Uterus (tissue), 4 donors: ENCODE measurements around the gene C11orf24. TPM values are rescaled to one million over a fixed set of nuclear protein-coding genes. Genes with fewer than 3 reads are reported as not detected.
A peak's percentile ranks its signal among the peaks of the same experiment; 100 is the strongest.

Source experiments
- DNase-seq, 2 donors: peaks; one replicate each; pipeline ENCODE4 v3.0.0-alpha.2; 2019 to 2020
- H3K27ac ChIP-seq, 2 donors: fragments of 200-600 bp; sonication (generic); 1 replicate in 1 of 2; 2 replicates in 1 of 2; pipeline ENCODE4 v1.5.1; 2016 to 2018
- H3K27me3 ChIP-seq, 2 donors: fragments of 200-600 bp; sonication (generic); one replicate each; pipeline ENCODE4 v1.5.1; 2018 to 2019; ENCODE audit warnings: control low read depth in 1 of 2
- H3K36me3 ChIP-seq, 2 donors: fragments of 200-600 bp; sonication (generic); one replicate each; pipeline ENCODE4 v1.5.1; 2019; ENCODE audit warnings: control low read depth in 1 of 2
- H3K4me1 ChIP-seq, 2 donors: fragments of 200-600 bp; sonication (generic); one replicate each; pipeline ENCODE4 v1.5.1; 2018 to 2019; ENCODE audit warnings: control low read depth in 1 of 2
- H3K4me3 ChIP-seq, 2 donors: fragments of 200-600 bp; sonication (generic); 1 replicate in 1 of 2; 2 replicates in 1 of 2; pipeline ENCODE4 v1.5.1; 2018 to 2019; ENCODE audit warnings: mild to moderate bottlenecking in 1 of 2
- H3K9me3 ChIP-seq, 2 donors: fragments of 200-600 bp; sonication (generic); one replicate each; pipeline ENCODE4 v1.5.1; 2019; ENCODE audit warnings: control low read depth in 1 of 2
- POLR2A ChIP-seq, 2 donors: fragments of 450-650 bp; IDR thresholded peaks; one replicate each; pipeline ENCODE4 v1.6.1; 2016; ENCODE audit warnings: antibody characterized with exemption in 2 of 2, mild to moderate bottlenecking in 1 of 2, moderate library complexity in 1 of 2
- intact Hi-C: fragments of 100-400 bp; cut with DNase I; formaldehyde crosslinking; loops from one replicate; pipeline ENCODE4 v1.15.1; 2023; ENCODE audit warnings: low total_unique reads
- total RNA-seq, 4 donors: library from RNA; depleted of rRNA in 3 of 4; stranded (reverse); fragments of >200 nt in 3 of 4; gene quantifications; one replicate each; pipeline versions ENCODE4 v1.1.0 to v1.2.4, GENCODE V29; 2014 to 2023
- TF ChIP-seq, protein P1 (sequence below), 4 experiments: fragments of 200-600 bp in 2 of 4; fragments of 450-650 bp in 2 of 4; sonication (generic) in 2 of 4; IDR thresholded peaks; one replicate each; pipeline ENCODE4 v1.5.1; 2016 to 2019; ENCODE audit warnings: antibody characterized with exemption in 4 of 4, mild to moderate bottlenecking in 2 of 4, moderate library complexity in 1 of 4
- donor health status: DM: yes; HTN: yes; CAD: no.

Gene C11orf24
- 100 to 1,000 TPM in 1 of 4 donors, 10 to 100 TPM in 3; 23.2 to 136 (median 33.4) TPM for total RNA-seq

- TF ChIP-seq, protein P1, sequence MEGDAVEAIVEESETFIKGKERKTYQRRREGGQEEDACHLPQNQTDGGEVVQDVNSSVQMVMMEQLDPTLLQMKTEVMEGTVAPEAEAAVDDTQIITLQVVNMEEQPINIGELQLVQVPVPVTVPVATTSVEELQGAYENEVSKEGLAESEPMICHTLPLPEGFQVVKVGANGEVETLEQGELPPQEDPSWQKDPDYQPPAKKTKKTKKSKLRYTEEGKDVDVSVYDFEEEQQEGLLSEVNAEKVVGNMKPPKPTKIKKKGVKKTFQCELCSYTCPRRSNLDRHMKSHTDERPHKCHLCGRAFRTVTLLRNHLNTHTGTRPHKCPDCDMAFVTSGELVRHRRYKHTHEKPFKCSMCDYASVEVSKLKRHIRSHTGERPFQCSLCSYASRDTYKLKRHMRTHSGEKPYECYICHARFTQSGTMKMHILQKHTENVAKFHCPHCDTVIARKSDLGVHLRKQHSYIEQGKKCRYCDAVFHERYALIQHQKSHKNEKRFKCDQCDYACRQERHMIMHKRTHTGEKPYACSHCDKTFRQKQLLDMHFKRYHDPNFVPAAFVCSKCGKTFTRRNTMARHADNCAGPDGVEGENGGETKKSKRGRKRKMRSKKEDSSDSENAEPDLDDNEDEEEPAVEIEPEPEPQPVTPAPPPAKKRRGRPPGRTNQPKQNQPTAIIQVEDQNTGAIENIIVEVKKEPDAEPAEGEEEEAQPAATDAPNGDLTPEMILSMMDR (IDR thresholded peaks at IDR 0.05): peak in 1 of 4 experiments; percentile 17
- TF ChIP-seq POLR2A (IDR thresholded peaks at IDR 0.05): peak; percentile 82 to 91
- intact Hi-C loops: no loop called here
Measured at GRCh38 chr11:68271781-68272608, at the start of gene C11orf24. C11orf24 (minus strand) TSS chr11:68271973; CDS start chr11:68263767, 8,206 bp downstream.

GRCh38 chr11:68317147-68317785 lies 45.5 kb upstream of the C11orf24 start:
- no peak overlapping the region for H3K27ac ChIP-seq
- no peaks in the 10 kb centered on the region for H3K27me3 ChIP-seq
- no peak overlapping the region for H3K4me3 ChIP-seq
- no peaks in the 10 kb centered on the region for H3K36me3 ChIP-seq
- H3K4me1 ChIP-seq: peaks cover 0 to 4% of the 10 kb centered on the region in 2 donors
- H3K9me3 ChIP-seq: no peaks in the 10 kb centered on the region
- no peak for TF ChIP-seq POLR2A (IDR thresholded peaks at IDR 0.05)
- TF ChIP-seq, protein P1 (IDR thresholded peaks at IDR 0.05): no peak
- DNase-seq: no peak
- intact Hi-C loops: loop anchor here (10.0 kb wide), 1 partner anchor 68 kb away; no protein-coding TSS in a partner anchor

More at GRCh38 chr11:68271781-68272608, at the start of gene C11orf24:
- Histone ChIP-seq H3K36me3 (no peaks in the 10 kb centered on the region), H3K27ac (peak within 1 kb of the TSS; percentile 94 to 95), H3K27me3 (no peaks in the 10 kb centered on the region), H3K9me3 (no peaks in the 10 kb centered on the region), H3K4me1 (peaks cover 9 to 10% of the 10 kb centered on the region in 2 donors), H3K4me3 (peak within 1 kb of the TSS; percentile 90 to 98)
- peak; percentile 93 to 95 for DNase-seq

GRCh38 chr11:68315171-68315920 lies 43.6 kb upstream of the C11orf24 start:
- peaks cover 0 to 4% of the 10 kb centered on the region in 2 donors for H3K4me1 ChIP-seq

DNA sequence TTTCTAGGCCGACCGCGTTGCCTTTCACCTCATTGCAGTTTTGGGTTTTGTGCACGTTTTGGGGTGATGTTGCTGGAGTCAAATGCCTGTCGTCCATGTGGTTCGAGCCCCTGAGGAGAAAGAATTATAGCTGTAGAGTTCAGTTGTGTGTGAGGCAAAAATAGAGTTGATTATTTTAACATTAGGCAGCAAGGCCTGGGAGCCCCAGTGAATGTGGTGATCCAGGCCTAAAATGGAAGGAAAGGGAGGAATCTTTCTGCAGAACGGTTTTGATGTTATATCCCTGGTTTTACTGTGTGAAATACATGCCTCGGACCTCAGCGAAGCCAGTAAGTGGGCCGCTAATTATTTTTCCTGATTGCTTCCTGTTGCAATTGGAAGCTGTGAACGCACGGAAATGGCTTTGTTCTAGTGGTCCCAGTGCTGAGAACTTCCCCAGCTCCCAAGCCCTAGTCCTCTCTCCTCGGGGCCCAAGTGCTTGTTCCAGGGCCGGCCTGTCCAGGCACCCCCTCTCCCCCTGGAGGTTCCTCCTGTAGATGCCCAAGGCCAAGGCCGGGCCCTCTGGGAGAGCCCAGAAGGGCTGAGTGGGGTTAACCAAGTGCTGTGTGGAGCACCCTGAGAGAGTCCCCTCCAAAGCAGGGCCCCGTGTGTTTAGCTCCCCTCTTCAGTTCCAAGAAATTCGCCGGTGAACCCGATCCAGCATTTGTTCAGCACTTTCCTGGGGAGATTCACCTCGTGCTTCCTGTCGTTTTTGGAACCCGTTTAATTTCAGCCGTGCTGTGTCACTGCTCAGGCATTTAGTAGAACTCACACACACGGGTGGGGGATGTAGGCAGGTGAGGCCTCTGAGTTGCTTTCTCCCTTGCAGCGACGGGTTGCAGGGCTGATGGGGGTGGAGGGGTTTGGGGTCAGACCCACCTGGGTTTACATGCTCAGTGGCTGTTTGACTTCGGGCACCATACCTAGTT lies 42.7 kb upstream of the C11orf24 start:
- intact Hi-C loops: loop anchor here (10.0 kb wide), 1 partner anchor 70 kb away; no protein-coding TSS in a partner anchor
- Histone ChIP-seq H3K4me1 (peaks cover 0 to 4% of the 10 kb centered on the region in 2 donors), H3K36me3 (no peaks in the 10 kb centered on the region), H3K4me3 (peak overlapping the region; percentile 54 to 65), H3K9me3 (no peaks in the 10 kb centered on the region), H3K27me3 (no peaks in the 10 kb centered on the region), H3K27ac (peak overlapping the region; percentile 74 to 75)
- DNase-seq: peak; percentile 46 to 52
- TF ChIP-seq, protein P1 (IDR thresholded peaks at IDR 0.05): no peak
- TF ChIP-seq POLR2A (IDR thresholded peaks at IDR 0.05): no peak

More at GRCh38 chr11:68315171-68315920, 43.6 kb upstream of the C11orf24 start:
- peak overlapping the region in 1 of 2 donors; percentile 10 for H3K4me3 ChIP-seq
- H3K27ac ChIP-seq: peak overlapping the region; percentile 74 to 75
- no peaks in the 10 kb centered on the region for H3K27me3 ChIP-seq
- no peaks in the 10 kb centered on the region for H3K36me3 ChIP-seq
- DNase-seq: no peak
- H3K9me3 ChIP-seq: no peaks in the 10 kb centered on the region
- intact Hi-C loops: loop anchor here (10.0 kb wide), 1 partner anchor 69 kb away; no protein-coding TSS in a partner anchor
- TF ChIP-seq, protein P1 (IDR thresholded peaks at IDR 0.05): no peak
- no peak for TF ChIP-seq POLR2A (IDR thresholded peaks at IDR 0.05)
